ENCODE results near the gene NBPF3. TPM values are rescaled to one million over a fixed set of nuclear protein-coding genes. Genes with fewer than 3 reads are reported as not detected.

NBPF3 gene
- total RNA-seq, 1 experiment from 2014 or later = 15.9 TPM

Other genes starting within 250 kb of the NBPF3 start
- gene ECE1, start 149.7 kb upstream of the NBPF3 start, total RNA-seq (2021; ENCODE audit: unreplicated experiment) = 192 TPM
- gene ALPL, start 69.3 kb downstream of the NBPF3 start, total RNA-seq (2021; ENCODE audit: unreplicated experiment) = 0.82 TPM
- 4.6 TPM for gene RAP1GAP, start 229.2 kb downstream of the NBPF3 start, total RNA-seq (2021; ENCODE audit: unreplicated experiment)